ENCODE measurements around the gene HMMR.

HMMR gene

GRCh38 chr5:163502521-163502920 lies 42.1 kb downstream of the HMMR start:
- Histone ChIP-seq H3K9me3 (ENCODE audit: control insufficient read depth, low read length) (no peaks in the 10 kb centered on the region), H3K9ac (ENCODE audit: low read length) (peak overlapping the region; percentile 91), H3K4me3 (ENCODE audit: low read length) (peak overlapping the region; percentile 26), H3K27me3 (ENCODE audit: control insufficient read depth, insufficient read depth, low read length) (no peaks in the 10 kb centered on the region), H3K4me1 (ENCODE audit: control insufficient read depth, insufficient read depth, low read length) (no peaks in the 10 kb centered on the region), H3K36me3 (ENCODE audit: control insufficient read depth, insufficient read depth, low read length) (no peaks in the 10 kb centered on the region)

GRCh38 chr5:163503106-163504078 lies 43.0 kb downstream of the HMMR start:
- no peaks in the 10 kb centered on the region for H3K36me3 ChIP-seq (ENCODE audit: control insufficient read depth, insufficient read depth, low read length)
- H3K4me1 ChIP-seq (ENCODE audit: control insufficient read depth, insufficient read depth, low read length), result peaks cover under 1% of the 10 kb centered on the region
- peak overlapping the region; percentile 26 for H3K4me3 ChIP-seq (ENCODE audit: low read length)
- no peaks in the 10 kb centered on the region for H3K9me3 ChIP-seq (ENCODE audit: control insufficient read depth, low read length)
- peak overlapping the region; percentile 91 for H3K9ac ChIP-seq (ENCODE audit: low read length)
- no peaks in the 10 kb centered on the region for H3K27me3 ChIP-seq (ENCODE audit: control insufficient read depth, insufficient read depth, low read length)

GRCh38 chr5:163504079-163504931 lies 43.9 kb downstream of the HMMR start:
- Histone ChIP-seq H3K9ac (ENCODE audit: low read length) (peak overlapping the region; percentile 91), H3K9me3 (ENCODE audit: control insufficient read depth, low read length) (no peaks in the 10 kb centered on the region), H3K4me3 (ENCODE audit: low read length) (peak overlapping the region; percentile 26), H3K4me1 (ENCODE audit: control insufficient read depth, insufficient read depth, low read length) (peaks cover 4% of the 10 kb centered on the region), H3K27me3 (ENCODE audit: control insufficient read depth, insufficient read depth, low read length) (no peaks in the 10 kb centered on the region), H3K36me3 (ENCODE audit: control insufficient read depth, insufficient read depth, low read length) (no peaks in the 10 kb centered on the region)

- H3K9ac ChIP-seq (ENCODE audit: low read length), result peak overlapping the region; percentile 91
- no peaks in the 10 kb centered on the region for H3K27me3 ChIP-seq (ENCODE audit: control insufficient read depth, insufficient read depth, low read length)
- H3K4me3 ChIP-seq (ENCODE audit: low read length), result peak overlapping the region; percentile 71
- H3K9me3 ChIP-seq (ENCODE audit: control insufficient read depth, low read length), result no peaks in the 10 kb centered on the region
- H3K36me3 ChIP-seq (ENCODE audit: control insufficient read depth, insufficient read depth, low read length), result no peaks in the 10 kb centered on the region
- H3K4me1 ChIP-seq (ENCODE audit: control insufficient read depth, insufficient read depth, low read length), result peaks cover 4% of the 10 kb centered on the region
These were observed 44.6 kb downstream of the HMMR start for GRCh38 chr5:163505049-163505367.

- H3K4me3 ChIP-seq (ENCODE audit: low read length), result peak within 1 kb of the TSS; percentile 71
- no peaks in the 10 kb centered on the region for H3K9me3 ChIP-seq (ENCODE audit: control insufficient read depth, low read length)
- no peaks in the 10 kb centered on the region for H3K36me3 ChIP-seq (ENCODE audit: control insufficient read depth, insufficient read depth, low read length)
- H3K4me1 ChIP-seq (ENCODE audit: control insufficient read depth, insufficient read depth, low read length), result peaks cover 4% of the 10 kb centered on the region
- peak within 1 kb of the TSS; percentile 91 for H3K9ac ChIP-seq (ENCODE audit: low read length)
- H3K27me3 ChIP-seq (ENCODE audit: control insufficient read depth, insufficient read depth, low read length), result no peaks in the 10 kb centered on the region
These were observed 45.1 kb downstream of the HMMR start, which contains the start of gene MAT2B for GRCh38 chr5:163505368-163506094. MAT2B (plus strand) TSS chr5:163505619; CDS start chr5:163505687, 68 bp downstream.

- Histone ChIP-seq H3K4me1 (ENCODE audit: control insufficient read depth, insufficient read depth, low read length) (peaks cover 4% of the 10 kb centered on the region), H3K27me3 (ENCODE audit: control insufficient read depth, insufficient read depth, low read length) (no peaks in the 10 kb centered on the region), H3K9me3 (ENCODE audit: control insufficient read depth, low read length) (no peaks in the 10 kb centered on the region)
These were observed 45.6 kb downstream of the HMMR start for GRCh38 chr5:163506095-163506457.

GRCh38 chr5:163506726-163507125 lies 46.3 kb downstream of the HMMR start:
- Histone ChIP-seq H3K27me3 (ENCODE audit: control insufficient read depth, insufficient read depth, low read length) (no peaks in the 10 kb centered on the region), H3K9me3 (ENCODE audit: control insufficient read depth, low read length) (no peaks in the 10 kb centered on the region), H3K4me3 (ENCODE audit: low read length) (peak overlapping the region; percentile 71), H3K9ac (ENCODE audit: low read length) (peak overlapping the region; percentile 91), H3K4me1 (ENCODE audit: control insufficient read depth, insufficient read depth, low read length) (peaks cover 4% of the 10 kb centered on the region), H3K36me3 (ENCODE audit: control insufficient read depth, insufficient read depth, low read length) (no peaks in the 10 kb centered on the region)

More at GRCh38 chr5:163506095-163506457, 45.6 kb downstream of the HMMR start:
- Histone ChIP-seq H3K4me3 (ENCODE audit: low read length) (peak overlapping the region; percentile 71), H3K9ac (ENCODE audit: low read length) (peak overlapping the region; percentile 91), H3K36me3 (ENCODE audit: control insufficient read depth, insufficient read depth, low read length) (no peaks in the 10 kb centered on the region)

- Histone ChIP-seq H3K4me3 (ENCODE audit: low read length) (peak overlapping the region; percentile 17), H3K9ac (ENCODE audit: low read length) (peak overlapping the region; percentile 52), H3K9me3 (ENCODE audit: control insufficient read depth, low read length) (no peaks in the 10 kb centered on the region), H3K36me3 (ENCODE audit: control insufficient read depth, insufficient read depth, low read length) (peaks cover 7% of the 10 kb centered on the region), H3K4me1 (ENCODE audit: control insufficient read depth, insufficient read depth, low read length) (peaks cover 4% of the 10 kb centered on the region), H3K27me3 (ENCODE audit: control insufficient read depth, insufficient read depth, low read length) (no peaks in the 10 kb centered on the region)
These were observed 48.3 kb downstream of the HMMR start for GRCh38 chr5:163508753-163509152.

GRCh38 chr5:163509291-163509951 lies 49.0 kb downstream of the HMMR start:
- Histone ChIP-seq H3K9me3 (ENCODE audit: control insufficient read depth, low read length) (no peaks in the 10 kb centered on the region), H3K27me3 (ENCODE audit: control insufficient read depth, insufficient read depth, low read length) (no peaks in the 10 kb centered on the region), H3K9ac (ENCODE audit: low read length) (peak overlapping the region; percentile 52), H3K36me3 (ENCODE audit: control insufficient read depth, insufficient read depth, low read length) (peaks cover 7% of the 10 kb centered on the region), H3K4me1 (ENCODE audit: control insufficient read depth, insufficient read depth, low read length) (peaks cover 4% of the 10 kb centered on the region), H3K4me3 (ENCODE audit: low read length) (peak overlapping the region; percentile 17)

- Histone ChIP-seq H3K9me3 (ENCODE audit: control insufficient read depth, low read length) (no peaks in the 10 kb centered on the region), H3K36me3 (ENCODE audit: control insufficient read depth, insufficient read depth, low read length) (peaks cover 10% of the 10 kb centered on the region), H3K9ac (ENCODE audit: low read length) (no peak overlapping the region), H3K27me3 (ENCODE audit: control insufficient read depth, insufficient read depth, low read length) (no peaks in the 10 kb centered on the region), H3K4me3 (ENCODE audit: low read length) (no peak overlapping the region), H3K4me1 (ENCODE audit: control insufficient read depth, insufficient read depth, low read length) (peaks cover 4% of the 10 kb centered on the region)
These were observed 52.1 kb downstream of the HMMR start for GRCh38 chr5:163512526-163512925.

GRCh38 chr5:163525096-163525495 lies 64.7 kb downstream of the HMMR start:
- no peaks in the 10 kb centered on the region for H3K9me3 ChIP-seq (ENCODE audit: control insufficient read depth, low read length)
- H3K36me3 ChIP-seq (ENCODE audit: control insufficient read depth, insufficient read depth, low read length), result no peaks in the 10 kb centered on the region
- no peaks in the 10 kb centered on the region for H3K4me1 ChIP-seq (ENCODE audit: control insufficient read depth, insufficient read depth, low read length)
- H3K4me3 ChIP-seq (ENCODE audit: low read length), result no peak overlapping the region
- no peak overlapping the region for H3K9ac ChIP-seq (ENCODE audit: low read length)
- H3K27me3 ChIP-seq (ENCODE audit: control insufficient read depth, insufficient read depth, low read length), result no peaks in the 10 kb centered on the region
